GM18519 (cell line): ENCODE results near the gene PPARG.

Experiments
- ATAC-seq: cut with Tn5 transposase; IDR thresholded peaks from one replicate; pipeline ENCODE4 v1.9.1; 2021; ENCODE audit warnings: mild to moderate bottlenecking, moderate library complexity; ENCODE audit not compliant: unreplicated experiment, low FRiP score

PPARG gene

DNA sequence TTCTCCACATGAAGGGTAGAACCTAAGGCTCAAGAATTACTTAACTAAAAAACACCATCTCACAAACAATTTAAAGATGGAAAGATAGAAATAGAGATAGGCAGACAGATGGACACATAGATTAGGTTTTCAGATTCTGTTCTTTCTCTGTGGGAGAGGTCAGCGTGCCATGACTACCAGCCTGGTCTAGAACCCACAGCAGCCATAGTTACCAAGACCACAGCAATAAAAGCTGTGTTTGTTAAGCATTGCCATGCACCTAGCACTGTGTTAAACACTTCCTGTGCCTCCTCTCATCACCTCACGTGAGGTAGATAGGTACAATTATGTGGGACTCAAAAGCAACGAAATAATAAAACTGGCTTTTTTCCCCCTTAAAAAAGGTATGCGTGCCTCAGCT lies 112.3 kb downstream of the PPARG start:
- no peak for ATAC-seq

DNA sequence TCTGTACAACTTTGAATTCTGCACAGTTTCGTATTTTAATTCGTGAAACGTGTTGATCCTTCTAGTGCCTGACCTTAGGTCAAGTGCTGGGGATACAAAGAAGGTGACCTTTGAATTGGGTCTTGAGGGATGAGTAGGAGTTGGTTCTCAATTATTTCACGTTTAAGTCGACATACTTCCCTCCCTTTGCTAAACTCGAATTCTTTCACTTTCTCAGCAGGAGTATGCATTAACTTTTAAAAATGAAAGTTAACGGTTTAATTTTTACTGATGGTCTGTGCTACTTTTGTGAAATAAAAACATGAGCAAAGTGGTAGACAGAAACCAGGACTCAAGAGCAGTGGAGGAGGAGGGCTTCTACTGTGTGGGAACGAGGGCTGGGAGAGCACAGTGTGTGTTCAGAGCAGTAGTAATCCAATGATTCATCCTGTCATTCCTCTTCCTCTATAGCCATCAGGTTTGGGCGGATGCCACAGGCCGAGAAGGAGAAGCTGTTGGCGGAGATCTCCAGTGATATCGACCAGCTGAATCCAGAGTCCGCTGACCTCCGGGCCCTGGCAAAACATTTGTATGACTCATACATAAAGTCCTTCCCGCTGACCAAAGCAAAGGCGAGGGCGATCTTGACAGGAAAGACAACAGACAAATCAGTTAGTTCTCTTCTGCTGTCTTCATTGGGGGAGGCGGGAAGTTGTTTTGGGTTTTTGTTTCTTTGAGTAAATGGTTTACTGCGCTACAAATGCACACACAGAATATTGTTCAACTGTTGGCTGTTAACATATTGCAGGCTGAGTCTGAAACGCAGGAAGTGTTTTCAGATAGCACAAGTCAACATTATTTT lies 116.8 kb downstream of the PPARG start:
- no peak for ATAC-seq

DNA sequence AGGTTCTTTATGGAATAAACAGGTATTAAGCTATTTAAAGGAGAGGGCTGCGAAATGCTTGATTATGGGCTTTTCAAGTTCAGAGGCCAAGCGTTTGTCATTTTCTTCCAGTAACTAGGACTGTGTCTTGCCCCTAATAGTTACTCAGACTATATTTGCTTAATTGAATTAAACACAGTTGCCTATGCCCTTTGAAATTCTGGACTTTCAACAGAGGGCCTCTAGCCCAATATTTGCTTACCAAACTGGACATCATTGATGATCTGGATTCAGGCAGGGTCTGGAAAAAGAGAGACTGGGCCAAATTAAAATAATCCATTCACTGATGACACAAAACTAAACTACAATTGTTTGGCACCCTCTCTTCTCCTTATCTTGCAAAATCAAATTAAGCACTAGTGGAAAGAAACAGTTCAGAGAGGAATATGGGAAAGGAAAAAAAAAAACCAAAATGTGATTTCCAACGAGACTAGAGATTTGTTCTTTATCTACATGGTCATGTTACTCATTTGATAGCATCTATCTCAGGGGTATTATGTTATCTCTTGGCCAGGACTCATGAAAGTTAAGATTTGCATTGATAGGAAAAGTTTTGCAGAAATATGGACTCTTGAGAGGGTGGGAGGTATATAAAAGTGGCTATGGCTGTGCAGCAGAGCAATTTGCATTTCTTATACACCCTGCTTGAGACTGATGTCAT lies 120.3 kb downstream of the PPARG start:
- no peak for ATAC-seq

DNA sequence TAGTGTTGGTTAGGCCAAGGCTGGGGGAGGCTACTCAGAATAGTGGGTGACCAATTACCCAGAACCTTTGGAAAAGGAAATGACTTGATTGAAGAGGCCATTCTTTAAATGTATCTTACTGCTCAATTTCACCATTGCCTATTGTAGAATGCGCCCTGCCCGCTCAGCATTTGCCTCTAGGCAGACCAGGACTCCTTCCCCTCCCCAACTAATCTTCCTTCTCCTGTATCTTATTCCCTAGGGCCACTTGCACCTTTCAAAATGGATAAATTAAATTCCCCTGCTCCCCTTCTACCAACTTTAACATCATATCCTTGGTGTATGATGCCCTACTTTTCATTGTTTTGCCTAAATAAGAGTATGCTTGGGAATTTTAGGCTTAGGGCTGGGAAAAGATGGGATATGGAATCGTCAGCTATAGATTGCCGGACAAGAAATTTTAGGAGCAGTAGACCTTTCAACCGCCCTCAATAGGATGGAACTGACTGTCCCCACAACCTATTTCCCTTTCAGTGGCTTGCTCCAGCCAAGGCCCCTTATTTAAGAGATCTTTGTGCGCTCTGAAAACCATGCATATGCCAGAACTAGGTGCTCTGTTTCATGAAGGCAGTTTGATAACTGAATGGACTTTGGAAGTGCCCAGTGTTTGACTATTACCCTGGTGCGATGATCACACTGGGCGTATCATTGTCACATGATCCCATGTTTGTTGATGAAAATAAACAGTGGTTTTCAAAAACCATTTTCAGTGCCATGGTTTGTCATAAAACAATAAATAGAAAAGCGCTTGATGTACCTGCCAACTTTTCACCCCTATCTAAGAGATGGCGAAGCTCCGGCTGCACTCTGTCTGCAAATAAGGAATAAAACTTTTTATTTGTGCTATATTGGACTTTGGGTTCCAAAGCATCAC lies 121.1 kb downstream of the PPARG start:
- ATAC-seq: no peak

DNA sequence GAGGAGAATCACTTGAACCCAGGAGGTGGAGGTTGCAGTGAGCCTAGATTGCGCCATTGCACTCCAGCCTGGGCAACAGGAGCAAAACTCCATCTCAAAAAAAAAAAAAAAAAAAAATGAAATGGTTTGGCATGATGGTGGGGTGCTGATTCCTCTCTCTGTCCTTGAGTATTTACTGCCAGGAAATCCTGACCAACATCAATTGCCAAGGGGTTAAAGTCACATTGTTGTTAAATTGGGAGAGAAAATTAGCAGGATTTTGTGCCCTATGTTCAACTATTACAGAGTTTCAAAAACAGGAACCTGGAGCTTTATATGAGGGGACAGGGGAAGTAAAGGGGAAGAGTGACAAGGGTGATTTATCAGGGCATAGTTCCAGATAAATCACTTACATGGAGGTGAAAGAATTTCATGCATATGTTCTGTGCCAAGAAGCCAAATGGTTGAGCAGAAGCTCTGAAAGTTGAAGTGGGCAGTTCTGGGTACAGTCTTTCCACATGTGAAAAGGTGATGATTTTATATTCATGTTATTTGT lies 124.9 kb downstream of the PPARG start:
- ATAC-seq: no peak

DNA sequence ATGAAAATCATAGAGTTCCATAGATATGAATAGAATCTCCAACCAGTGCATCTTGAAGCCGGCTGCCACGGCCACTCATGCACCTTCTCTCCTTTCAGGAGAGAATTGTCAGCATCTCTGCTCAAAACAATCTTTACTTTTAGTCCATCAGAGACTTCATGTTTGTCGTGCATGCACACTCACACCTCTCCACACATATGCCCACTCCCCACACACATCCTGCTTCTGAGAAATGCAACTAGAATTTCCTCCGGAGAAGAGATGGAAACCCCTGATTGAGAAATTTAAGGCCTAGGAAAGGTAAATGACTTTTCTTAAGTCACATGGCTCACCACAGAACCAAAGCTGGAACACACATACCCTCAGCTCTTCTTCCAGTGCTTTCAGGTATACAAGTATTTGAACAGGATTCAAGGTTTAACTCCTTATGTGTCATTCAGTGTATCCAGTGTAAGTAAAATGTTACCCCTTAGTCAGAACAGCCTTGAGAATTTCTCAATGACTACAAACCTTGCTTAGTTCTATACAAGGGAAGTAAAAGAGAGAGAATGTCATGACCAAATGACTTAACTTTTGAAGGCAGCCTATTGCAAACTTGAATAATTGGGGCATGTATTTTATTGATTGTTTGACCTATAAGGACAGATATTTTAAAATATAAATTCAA lies 126.3 kb downstream of the PPARG start:
- no peak for ATAC-seq

DNA sequence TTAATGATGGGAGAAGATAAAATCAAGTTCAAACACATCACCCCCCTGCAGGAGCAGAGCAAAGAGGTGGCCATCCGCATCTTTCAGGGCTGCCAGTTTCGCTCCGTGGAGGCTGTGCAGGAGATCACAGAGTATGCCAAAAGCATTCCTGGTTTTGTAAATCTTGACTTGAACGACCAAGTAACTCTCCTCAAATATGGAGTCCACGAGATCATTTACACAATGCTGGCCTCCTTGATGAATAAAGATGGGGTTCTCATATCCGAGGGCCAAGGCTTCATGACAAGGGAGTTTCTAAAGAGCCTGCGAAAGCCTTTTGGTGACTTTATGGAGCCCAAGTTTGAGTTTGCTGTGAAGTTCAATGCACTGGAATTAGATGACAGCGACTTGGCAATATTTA lies 127.9 kb downstream of the PPARG start:
- no peak for ATAC-seq

DNA sequence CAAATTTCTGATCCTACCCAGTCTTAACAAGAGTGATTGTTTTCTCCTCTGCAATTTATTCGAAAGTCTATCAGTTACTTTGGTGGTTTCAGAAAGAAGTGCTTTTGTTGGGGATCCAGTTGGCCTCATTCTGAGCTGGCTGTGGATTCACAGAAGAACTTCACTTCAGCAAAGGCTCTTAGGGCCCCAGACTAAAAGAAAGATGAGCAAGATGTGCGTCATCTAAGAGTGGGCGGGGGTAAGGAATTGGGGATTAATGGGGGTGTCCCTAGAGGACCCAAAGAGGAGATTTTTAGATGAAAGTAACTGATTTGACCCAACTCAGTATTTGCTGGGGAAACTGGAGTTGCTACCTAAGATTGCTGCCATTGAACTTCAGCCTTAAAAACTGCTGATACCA lies 131.5 kb downstream of the PPARG start:
- ATAC-seq: no peak

DNA sequence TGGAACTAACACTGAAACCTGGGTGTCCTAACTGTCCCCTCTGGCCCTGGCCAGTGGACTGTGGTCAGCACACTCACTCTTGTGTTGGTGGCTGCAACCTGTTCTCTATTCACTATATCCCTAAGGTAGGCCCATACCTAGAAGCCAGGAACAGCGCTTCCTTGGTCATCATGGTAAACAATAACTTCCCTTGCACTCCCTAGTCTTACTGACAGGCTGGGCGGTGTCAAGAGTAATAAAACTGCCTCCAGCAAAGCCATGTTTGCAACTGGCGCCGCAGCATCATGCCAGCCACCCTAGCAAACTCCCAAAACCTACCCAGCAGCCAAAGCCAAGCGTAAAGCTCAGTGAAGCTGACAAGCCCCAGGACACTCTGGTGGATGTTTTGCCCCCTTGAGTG lies 132.3 kb downstream of the PPARG start:
- no peak for ATAC-seq

DNA sequence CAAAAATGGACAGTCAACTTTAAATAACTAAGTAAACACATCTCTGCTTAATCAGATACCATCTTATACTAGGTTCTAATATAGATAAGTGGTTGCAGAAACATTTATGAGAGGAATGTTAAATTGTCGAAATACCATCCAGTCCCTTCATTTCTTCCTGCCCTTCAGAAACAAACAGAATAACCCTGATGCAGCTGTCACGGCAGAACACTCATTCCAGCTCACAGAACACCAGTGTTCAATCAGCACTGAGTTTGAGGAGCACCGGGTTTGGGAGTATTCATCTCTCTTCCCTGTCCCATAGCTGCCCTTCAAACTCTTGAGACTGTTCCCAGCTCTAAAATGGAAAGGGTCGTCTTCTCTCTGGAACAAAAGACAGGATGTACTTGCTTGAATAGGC lies 134.3 kb downstream of the PPARG start:
- ATAC-seq: no peak

DNA sequence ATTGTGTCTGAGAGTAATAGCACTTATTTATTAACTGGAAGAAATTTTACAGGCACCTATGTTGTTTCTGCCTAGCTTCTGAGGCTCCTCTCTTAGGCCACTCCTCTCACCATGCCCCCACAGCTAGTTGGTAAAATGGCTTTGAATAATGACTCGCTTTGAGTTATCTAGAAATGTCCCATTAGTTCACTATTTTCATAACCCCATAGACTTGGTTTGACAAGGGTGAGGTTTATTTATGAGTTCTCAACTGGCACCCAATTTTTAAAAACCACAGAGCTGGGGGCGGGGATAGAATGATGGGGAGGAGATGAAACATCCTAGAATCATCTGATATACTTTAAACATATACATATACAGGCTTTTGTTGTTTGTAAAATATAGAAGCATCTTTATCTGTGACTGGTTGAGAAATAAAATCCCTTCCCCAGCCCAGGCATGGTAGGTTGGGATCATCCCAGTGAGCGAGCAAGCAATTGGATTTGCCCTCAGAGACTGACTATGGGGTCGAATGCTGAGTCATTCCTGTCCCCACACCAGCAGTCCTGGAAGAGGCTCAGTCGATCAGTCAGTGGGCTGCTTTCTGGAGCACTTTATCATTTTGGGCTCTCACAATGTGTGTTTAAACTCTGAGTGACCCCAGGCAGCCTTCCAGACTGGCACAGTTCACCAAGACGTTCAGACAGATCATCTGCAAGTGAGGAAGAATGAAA lies 135.2 kb downstream of the PPARG start:
- ATAC-seq: no peak

DNA sequence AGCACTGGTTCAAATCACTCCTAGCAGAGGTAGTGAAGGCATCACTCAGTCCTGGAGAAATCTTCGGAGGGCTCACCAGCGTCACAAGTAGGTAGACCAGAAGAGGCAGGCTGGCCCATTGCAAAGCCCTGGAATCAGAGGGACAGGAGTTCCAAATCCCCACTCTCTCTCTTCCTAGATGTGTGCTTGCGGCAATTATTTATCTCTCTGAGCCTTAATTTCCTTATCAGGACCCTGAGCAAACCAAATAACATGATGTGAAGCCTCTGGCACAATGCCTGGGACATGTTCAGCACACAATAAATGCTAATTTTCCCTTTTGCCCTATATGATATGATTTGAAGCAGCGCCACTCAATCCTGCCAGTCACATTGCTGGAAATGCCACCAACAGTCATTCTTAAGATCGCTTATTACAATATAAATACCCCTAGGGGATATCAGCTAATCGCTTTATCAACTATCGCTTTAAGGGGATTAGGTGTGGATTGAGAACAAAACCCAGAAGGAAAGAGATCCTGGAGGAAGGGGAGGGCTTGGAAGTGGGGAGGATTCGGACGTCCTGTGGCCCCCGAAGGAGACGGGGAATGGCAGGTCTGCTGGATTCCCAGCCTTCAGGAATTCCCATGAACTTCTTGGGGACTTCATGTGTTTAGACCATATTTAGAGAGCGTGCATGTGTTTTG lies 135.9 kb downstream of the PPARG start:
- no peak for ATAC-seq

DNA sequence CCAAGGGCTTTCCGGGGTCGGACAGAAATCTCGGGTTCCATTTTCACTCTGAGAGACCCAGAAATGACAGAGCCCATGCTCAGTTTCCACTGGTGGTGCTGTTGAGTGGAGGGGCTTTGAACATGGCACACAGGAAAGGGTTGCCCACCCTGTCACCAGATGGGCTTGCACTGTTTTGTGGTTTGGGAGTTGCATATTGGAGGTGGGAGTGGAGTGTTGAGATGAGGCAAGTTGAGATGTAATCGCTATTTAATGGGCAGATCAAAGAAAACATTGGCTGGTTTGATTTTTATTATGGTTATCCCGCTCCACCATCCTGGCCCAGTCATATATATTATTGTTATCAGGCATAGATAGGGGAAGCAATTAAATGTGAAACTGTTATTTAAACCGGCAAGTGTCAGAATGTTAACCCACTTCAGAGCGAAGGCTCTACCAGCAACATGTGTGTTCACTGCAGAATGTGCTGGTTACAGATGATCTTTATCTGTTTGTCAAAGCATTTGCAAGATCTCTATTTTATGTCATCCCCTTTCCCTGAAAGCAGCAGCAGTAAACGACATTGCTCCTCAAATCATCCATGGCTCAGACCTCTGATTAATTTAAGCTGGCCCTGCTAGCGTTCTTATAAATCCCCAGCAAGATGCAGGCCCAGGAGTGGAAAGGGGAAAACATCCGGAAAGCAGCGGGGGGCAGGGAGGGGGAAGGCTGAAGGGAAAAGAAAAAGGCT lies 137.1 kb downstream of the PPARG start:
- no peak for ATAC-seq

DNA sequence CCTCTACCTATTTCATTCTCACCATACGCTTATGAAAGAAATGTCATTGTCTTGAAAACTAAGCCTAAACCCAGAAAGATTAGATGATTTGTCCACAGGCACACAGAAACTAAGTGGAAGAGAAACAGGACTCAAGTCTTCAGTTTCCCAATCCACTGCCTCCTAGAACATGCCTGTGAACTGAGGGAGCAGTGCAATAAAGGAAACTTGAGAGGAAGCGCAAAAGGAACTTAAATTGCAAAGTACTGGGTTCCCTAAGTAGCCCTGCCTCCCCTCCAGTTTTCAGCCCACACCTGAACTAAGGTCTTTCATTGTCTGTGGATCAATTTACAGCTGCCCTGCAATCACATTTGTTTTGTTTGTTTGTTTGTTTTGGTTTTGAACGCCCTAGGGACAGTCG lies 138.7 kb downstream of the PPARG start:
- ATAC-seq: no peak

DNA sequence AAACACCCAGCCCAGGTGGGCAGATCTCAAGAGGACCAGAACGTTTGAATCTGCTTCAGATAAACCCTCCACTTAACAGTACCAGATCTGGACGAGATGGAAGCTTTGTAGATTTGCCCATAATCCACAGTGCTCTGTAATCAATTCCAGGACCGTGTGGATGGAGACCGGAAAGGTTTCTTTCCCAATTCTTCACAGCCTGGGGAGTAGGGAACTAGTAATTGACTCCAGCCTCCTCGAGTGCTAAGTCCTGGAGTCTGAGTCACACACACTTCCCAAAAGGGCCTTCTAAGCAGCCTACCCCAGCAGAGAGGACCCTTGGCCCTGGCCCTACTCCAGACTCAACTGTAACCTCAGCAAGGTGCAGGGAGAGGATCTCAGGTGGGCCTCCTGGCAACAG lies 139.3 kb downstream of the PPARG start:
- ATAC-seq: no peak

DNA sequence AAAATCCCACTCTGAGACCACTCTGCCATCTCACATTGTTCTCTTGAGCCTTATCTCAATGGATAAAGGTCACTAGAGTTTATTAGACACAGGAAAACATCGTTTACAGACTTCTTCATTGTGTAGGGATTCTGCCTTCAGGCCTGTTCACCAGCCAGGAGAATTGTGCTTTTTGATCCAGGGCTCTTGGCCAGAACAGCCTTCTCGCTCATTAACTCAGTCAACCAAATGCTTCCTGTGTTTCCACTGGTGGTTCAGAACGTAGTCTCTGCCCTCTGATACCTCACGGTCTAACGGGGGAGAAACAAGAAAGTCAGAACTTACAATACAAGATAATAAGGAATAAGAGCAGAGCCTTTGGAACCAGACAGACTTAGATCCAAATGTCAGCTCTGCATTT lies 141.2 kb downstream of the PPARG start:
- no peak for ATAC-seq

DNA sequence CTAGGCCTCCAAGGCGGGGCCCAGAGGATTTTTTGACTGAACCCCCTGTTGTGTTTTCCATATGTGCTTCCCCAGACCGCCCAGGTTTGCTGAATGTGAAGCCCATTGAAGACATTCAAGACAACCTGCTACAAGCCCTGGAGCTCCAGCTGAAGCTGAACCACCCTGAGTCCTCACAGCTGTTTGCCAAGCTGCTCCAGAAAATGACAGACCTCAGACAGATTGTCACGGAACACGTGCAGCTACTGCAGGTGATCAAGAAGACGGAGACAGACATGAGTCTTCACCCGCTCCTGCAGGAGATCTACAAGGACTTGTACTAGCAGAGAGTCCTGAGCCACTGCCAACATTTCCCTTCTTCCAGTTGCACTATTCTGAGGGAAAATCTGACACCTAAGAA lies 145.0 kb downstream of the PPARG start:
- ATAC-seq: no peak

DNA sequence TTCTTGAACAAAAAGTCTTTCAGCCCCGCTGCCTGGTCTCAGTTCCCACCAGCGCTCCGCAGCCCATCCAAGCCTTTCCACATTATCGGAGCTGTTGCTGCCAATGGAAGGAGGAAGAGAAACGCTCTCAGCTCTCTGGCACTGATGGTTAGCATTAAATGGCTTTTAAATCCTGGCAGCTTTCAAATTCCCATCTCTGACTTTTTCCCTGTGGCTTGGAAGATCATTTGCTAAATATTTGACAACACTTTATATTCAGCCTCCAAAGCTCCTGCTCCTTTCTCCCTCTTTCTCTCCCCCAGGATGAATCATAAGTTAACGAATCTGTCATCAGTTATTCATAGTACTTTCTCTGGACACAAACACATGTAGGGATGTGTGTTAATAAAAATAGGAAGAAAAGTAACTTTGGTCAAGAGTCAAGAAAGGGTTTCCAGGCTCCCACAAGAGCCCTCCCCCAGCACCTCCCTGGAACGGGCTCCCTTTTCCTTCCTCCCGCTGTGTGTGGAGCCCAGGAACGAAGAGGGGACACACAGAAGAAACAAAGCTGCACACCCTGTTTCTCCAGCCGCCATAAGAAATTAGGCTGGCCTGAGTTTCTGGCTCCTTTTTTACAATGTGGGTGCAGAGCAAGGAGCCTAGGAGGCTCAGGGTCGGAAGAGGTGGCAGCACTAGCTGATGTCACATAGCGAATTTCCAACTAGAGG lies 147.8 kb downstream of the PPARG start:
- no peak for ATAC-seq
